Mesendoderm (in vitro differentiated cells): ENCODE results near the gene TRAPPC11.

ENCODE experiments used
- DNase-seq: peaks from one replicate; pipeline ENCODE4 v3.0.0; 2013
- H2AK5ac ChIP-seq: 2 replicates; pipeline ENCODE4 v1.6.1; 2013; ENCODE audit warnings: low read length, inconsistent platforms
- H2BK120ac ChIP-seq: 2 replicates; pipeline ENCODE4 v1.6.1; 2013; ENCODE audit warnings: low read depth, mild to moderate bottlenecking, low read length, moderate library complexity, mixed read lengths
- H2BK15ac ChIP-seq: replicated peaks from 2 replicates; pipeline ENCODE4 v1.6.1; 2013; ENCODE audit warnings: low read depth, mild to moderate bottlenecking, moderate library complexity
- H2BK5ac ChIP-seq: 2 replicates; pipeline ENCODE4 v1.6.1; 2013; ENCODE audit warnings: low read length, inconsistent platforms
- H3K18ac ChIP-seq: 2 replicates; pipeline ENCODE4 v1.6.1; 2013; ENCODE audit warnings: mild to moderate bottlenecking, low read length, mixed read lengths
- H3K23ac ChIP-seq: one replicate; pipeline ENCODE4 v1.6.1; 2013; ENCODE audit warnings: low read length
- H3K27ac ChIP-seq: 2 replicates; pipeline ENCODE4 v1.5.1; 2013; ENCODE audit warnings: low read depth, mild to moderate bottlenecking, inconsistent platforms, low read length, moderate library complexity
- H3K27me3 ChIP-seq: 2 replicates; pipeline ENCODE4 v1.6.1; 2013; ENCODE audit warnings: low read length, control low read depth, mild to moderate bottlenecking, inconsistent platforms; ENCODE audit not compliant: insufficient read depth, poor library complexity
- H3K36me3 ChIP-seq: 2 replicates; pipeline ENCODE4 v1.6.1; 2013; ENCODE audit warnings: low read length, inconsistent platforms; ENCODE audit not compliant: control insufficient read depth, insufficient read depth
- H3K4ac ChIP-seq: one replicate; pipeline ENCODE4 v1.6.1; 2013; ENCODE audit warnings: low read depth, mild to moderate bottlenecking, low read length, moderate library complexity
- H3K4me1 ChIP-seq: 2 replicates; pipeline ENCODE4 v1.6.1; 2013; ENCODE audit warnings: low read depth, low read length, inconsistent platforms; ENCODE audit not compliant: control insufficient read depth
- H3K4me2 ChIP-seq: 2 replicates; pipeline ENCODE4 v1.6.1; 2013; ENCODE audit warnings: low read length
- H3K4me3 ChIP-seq: 2 replicates; pipeline ENCODE4 v1.5.1; 2013; ENCODE audit warnings: mild to moderate bottlenecking, low read length
- H3K56ac ChIP-seq: one replicate; pipeline ENCODE4 v1.6.1; 2013; ENCODE audit warnings: low read length
- H3K79me1 ChIP-seq: 2 replicates; pipeline ENCODE4 v1.6.1; 2013; ENCODE audit warnings: low read length, inconsistent platforms
- H3K79me2 ChIP-seq: 2 replicates; pipeline ENCODE4 v1.6.1; 2013; ENCODE audit warnings: mild to moderate bottlenecking, low read length; ENCODE audit not compliant: control insufficient read depth, insufficient read depth
- H3K9ac ChIP-seq: 2 replicates; pipeline ENCODE4 v1.6.1; 2013; ENCODE audit warnings: low read length, inconsistent platforms
- H4K5ac ChIP-seq: one replicate; pipeline ENCODE4 v1.6.1; 2013; ENCODE audit warnings: low read length
- H4K8ac ChIP-seq: one replicate; pipeline ENCODE4 v1.6.1; 2013; ENCODE audit warnings: low read depth, mild to moderate bottlenecking, control low read depth, low read length, moderate library complexity
- WGBS: extraction: QIAGEN DNeasy Blood & Tissue Kit; methylation state at CpG from one replicate; pipeline ENCODE4 v1.1.7; 2013; ENCODE audit warnings: low lambda C conversion rate, missing lambda C conversion rate; ENCODE audit not compliant: insufficient coverage; ENCODE audit errors: extremely low coverage; 5-methylcytosine and 5-hydroxymethylcytosine counted together

Gene TRAPPC11

DNA sequence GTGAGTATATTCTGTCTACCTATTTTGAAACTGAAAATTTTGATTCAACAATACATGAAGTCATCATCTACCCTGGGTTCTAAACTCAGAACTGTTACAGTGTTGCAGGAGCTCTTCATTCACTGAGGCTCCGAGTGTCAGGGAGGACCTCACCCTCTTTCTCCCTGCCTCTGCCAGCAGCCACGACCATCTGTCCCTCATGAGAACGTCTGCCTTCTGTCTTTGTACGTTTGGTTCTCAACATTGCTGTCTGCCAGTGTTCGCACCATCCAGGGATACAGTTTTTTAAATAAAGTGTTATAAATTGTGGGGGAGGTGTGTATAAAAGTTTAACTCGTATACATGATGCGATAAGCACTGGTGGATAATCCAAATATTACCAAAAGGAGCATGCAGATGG, 55.5 kb downstream of the TRAPPC11 start:
- Histone ChIP-seq H3K9ac (no peak overlapping the region), H3K18ac (no peak overlapping the region), H2BK15ac (no peak overlapping the region), H4K8ac (no peak overlapping the region), H3K23ac (no peak overlapping the region), H3K4me2 (no peak overlapping the region), H3K27ac (no peak overlapping the region), H2BK5ac (no peak overlapping the region), H3K56ac (no peak overlapping the region), H4K5ac (no peak overlapping the region), H3K27me3 (no peaks in the 10 kb centered on the region), H2AK5ac (no peak overlapping the region), H3K79me1 (no peaks in the 10 kb centered on the region), H2BK120ac (no peak overlapping the region), H3K79me2 (no peaks in the 10 kb centered on the region), H3K4me1 (no peaks in the 10 kb centered on the region), H3K36me3 (peaks cover 2% of the 10 kb centered on the region), H3K4ac (no peak overlapping the region), H3K4me3 (no peak overlapping the region)
- DNase-seq = no peak
- 100% methylated on average over 2 of the region's 7 CpGs for WGBS

DNA sequence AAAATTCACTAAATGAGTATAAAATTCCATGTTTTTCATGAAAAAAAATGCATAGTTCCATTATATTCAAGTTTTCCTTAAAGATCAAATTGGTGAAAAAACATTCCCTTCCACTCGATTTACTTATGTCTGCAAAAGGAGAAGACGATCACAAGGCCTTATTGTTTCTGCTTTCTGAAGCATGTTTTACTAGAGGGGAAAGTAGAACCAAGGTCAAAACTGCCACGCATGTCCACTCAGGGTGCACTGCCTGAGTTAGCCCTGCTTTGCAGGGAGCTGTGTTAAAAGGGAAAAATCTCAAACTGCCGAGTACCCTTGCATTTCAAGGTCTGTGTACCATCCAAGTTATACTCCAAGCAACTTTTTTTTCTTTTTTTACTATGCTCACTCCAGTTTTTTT, 57.2 kb downstream of the TRAPPC11 start:
- no peak overlapping the region for H3K4me3 ChIP-seq
- H3K4ac ChIP-seq = no peak overlapping the region
- no peaks in the 10 kb centered on the region for H3K79me2 ChIP-seq
- H3K36me3 ChIP-seq = peaks cover 2% of the 10 kb centered on the region
- H4K5ac ChIP-seq = no peak overlapping the region
- H2BK15ac ChIP-seq = no peak overlapping the region
- H3K9ac ChIP-seq = no peak overlapping the region
- H3K27ac ChIP-seq = no peak overlapping the region
- H4K8ac ChIP-seq = no peak overlapping the region
- no peak overlapping the region for H2BK5ac ChIP-seq
- no peak overlapping the region for H3K56ac ChIP-seq
- no peak overlapping the region for H3K23ac ChIP-seq
- H3K4me1 ChIP-seq = no peaks in the 10 kb centered on the region
- no peaks in the 10 kb centered on the region for H3K27me3 ChIP-seq
- no peak overlapping the region for H3K4me2 ChIP-seq
- WGBS = no CpG with 5 or more reads among the region's 4 CpGs
- no peaks in the 10 kb centered on the region for H3K79me1 ChIP-seq
- H2AK5ac ChIP-seq = no peak overlapping the region
- DNase-seq = no peak
- H3K18ac ChIP-seq = no peak overlapping the region
- H2BK120ac ChIP-seq = no peak overlapping the region

DNA sequence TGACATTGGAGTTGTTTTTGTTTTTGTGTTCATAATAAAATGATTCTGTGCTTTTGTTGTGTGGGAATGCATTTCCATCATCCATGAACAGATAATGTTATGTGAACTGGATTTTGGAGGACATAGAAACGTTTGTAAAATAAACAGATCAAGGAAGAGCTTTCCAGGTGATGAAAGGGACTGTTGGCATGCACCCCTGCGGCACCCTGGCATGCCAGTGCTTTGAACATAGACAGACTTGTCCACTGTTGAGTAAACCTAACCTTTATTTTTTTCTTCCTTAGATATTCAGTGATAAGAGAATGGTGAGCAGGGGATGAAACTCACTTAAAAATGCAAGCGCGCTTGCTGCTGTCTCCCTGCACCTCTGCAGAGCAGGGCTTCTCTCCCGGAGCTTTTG, 59.8 kb downstream of the TRAPPC11 start:
- H3K79me1 ChIP-seq = no peaks in the 10 kb centered on the region
- H3K79me2 ChIP-seq = no peaks in the 10 kb centered on the region
- no peak for DNase-seq
- H3K36me3 ChIP-seq = no peaks in the 10 kb centered on the region
- no peak overlapping the region for H3K4me2 ChIP-seq
- no peak overlapping the region for H3K4ac ChIP-seq
- H3K27ac ChIP-seq = no peak overlapping the region
- no peak overlapping the region for H3K18ac ChIP-seq
- no peak overlapping the region for H3K9ac ChIP-seq
- H2BK120ac ChIP-seq = no peak overlapping the region
- no peak overlapping the region for H3K4me3 ChIP-seq
- H3K23ac ChIP-seq = no peak overlapping the region
- no CpG with 5 or more reads among the region's 5 CpGs for WGBS
- no peak overlapping the region for H2BK15ac ChIP-seq
- no peaks in the 10 kb centered on the region for H3K4me1 ChIP-seq
- H2AK5ac ChIP-seq = no peak overlapping the region
- H3K27me3 ChIP-seq = no peaks in the 10 kb centered on the region
- no peak overlapping the region for H4K8ac ChIP-seq
- H2BK5ac ChIP-seq = no peak overlapping the region
- H4K5ac ChIP-seq = no peak overlapping the region
- H3K56ac ChIP-seq = no peak overlapping the region

DNA sequence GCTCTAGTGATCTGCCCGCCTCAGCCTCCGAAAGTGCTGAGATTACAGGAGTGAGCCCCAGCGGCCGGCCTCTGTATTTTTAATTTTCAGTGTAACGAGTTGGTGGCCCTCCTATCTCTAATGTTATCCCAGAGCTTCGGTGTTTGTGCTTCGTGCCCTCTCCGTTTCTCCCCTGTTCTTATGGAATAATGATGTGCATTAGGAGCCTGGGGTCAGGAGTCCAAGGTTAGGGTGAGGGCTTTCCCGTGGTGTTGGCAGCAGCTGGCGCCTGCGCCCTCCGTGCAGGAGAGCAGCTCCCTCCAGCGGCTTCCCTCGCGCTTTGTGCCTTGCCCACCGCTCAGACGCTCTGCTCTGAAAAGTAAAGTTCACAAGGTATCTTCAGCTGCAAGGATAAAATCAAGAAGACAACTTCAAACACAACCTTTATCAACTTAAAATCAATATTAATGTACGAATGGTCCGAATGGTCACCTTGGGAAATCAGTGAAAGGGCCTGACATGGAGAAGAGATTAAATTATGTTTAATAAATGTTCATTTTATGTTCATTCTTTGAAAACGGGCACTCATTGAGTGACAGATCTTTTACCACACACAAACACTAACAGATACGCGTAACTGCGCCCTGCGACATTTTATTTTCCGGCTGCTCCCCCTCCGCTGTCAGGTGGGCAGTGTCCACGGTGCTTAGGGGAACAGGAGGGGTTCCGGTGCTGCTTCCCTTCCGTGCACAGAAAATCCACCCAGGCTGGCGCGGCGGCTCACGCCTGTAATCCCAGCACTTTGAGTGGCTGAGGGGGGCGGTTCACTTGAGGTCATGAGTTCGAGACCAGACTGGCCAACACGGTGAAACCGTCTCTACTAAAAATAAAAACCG, 62.4 kb downstream of the TRAPPC11 start:
- Histone ChIP-seq H2BK15ac (no peak overlapping the region), H3K27ac (no peak overlapping the region), H3K18ac (no peak overlapping the region), H3K27me3 (no peaks in the 10 kb centered on the region), H2BK120ac (no peak overlapping the region), H3K9ac (no peak overlapping the region), H3K36me3 (no peaks in the 10 kb centered on the region), H4K8ac (no peak overlapping the region), H3K56ac (no peak overlapping the region), H3K4me3 (no peak overlapping the region), H3K4me1 (no peaks in the 10 kb centered on the region), H2BK5ac (no peak overlapping the region), H3K4ac (no peak overlapping the region), H3K23ac (no peak overlapping the region), H4K5ac (no peak overlapping the region), H3K4me2 (no peak overlapping the region), H2AK5ac (no peak overlapping the region), H3K79me1 (no peaks in the 10 kb centered on the region), H3K79me2 (no peaks in the 10 kb centered on the region)
- DNase-seq = peak; percentile 44
- no CpG with 5 or more reads among the region's 38 CpGs for WGBS

DNA sequence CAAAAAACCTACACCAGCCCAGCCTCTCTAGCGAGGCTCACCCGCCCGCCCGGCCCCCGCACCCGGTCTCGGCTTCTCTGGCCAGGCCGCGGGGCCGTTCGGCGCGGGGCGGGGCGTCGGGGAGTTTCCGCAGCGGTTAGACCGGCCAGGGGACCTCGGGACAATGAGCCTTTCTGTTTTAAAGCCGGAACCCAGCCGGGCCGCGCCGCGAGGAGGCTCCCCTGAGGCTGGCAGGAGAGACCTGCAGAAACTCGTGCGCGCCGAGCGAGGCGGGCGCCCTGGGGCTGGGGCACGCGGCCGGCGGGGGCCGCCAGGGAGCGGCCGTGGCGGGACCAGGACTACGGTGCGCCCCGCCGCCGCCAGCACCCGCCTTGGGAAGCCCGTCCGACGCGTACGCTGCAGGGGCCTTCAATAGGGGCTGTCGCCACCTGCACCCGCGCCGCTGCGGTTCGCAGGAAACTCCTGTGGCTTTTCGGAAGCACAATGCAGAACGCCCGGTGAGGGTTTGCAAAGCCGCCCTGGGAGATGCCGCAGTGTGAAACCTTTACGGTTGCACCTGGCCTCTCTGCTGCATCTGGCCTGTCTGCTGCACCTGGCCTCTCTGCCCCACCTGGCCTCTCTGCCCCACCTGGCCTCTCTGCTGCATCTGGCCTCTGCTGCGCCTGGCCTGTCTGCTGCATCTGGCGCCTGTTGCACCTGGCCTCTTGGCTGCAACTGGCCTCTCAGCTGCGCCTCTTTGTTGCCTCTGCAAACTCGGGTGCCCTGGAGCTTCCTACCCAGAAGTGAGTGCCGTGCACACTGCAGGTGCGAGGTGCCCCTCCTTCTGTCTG, 63.9 kb downstream of the TRAPPC11 start:
- no peak overlapping the region for H3K23ac ChIP-seq

More for the DNA sequence above, 63.9 kb downstream of the TRAPPC11 start:
- Histone ChIP-seq H3K27ac (no peak overlapping the region), H2BK5ac (no peak overlapping the region), H3K4me2 (peak overlapping the region; percentile 66), H3K4ac (no peak overlapping the region), H3K56ac (peak overlapping the region; percentile 64), H3K18ac (peak overlapping the region; percentile 16), H2AK5ac (no peak overlapping the region), H2BK120ac (no peak overlapping the region), H3K79me2 (no peaks in the 10 kb centered on the region), H3K36me3 (no peaks in the 10 kb centered on the region), H4K5ac (no peak overlapping the region), H2BK15ac (no peak overlapping the region), H3K27me3 (no peaks in the 10 kb centered on the region), H3K4me1 (no peaks in the 10 kb centered on the region), H3K4me3 (no peak overlapping the region), H3K79me1 (no peaks in the 10 kb centered on the region), H3K9ac (peak overlapping the region; percentile 50), H4K8ac (no peak overlapping the region)
- DNase-seq = peak; percentile 65
- WGBS = no CpG with 5 or more reads among the region's 70 CpGs
